Measurements from ENCODE around the gene SSNA1. TPM values are rescaled to one million over a fixed set of nuclear protein-coding genes. Genes with fewer than 3 reads are reported as not detected.

The SSNA1 gene
- total and polyA plus RNA-seq, 9 of the 15 experiments (the other 6 are each of a cell fraction or from before 2014, with no cell fraction given): 1.9 to 130 (median 57.1) TPM

DNA sequence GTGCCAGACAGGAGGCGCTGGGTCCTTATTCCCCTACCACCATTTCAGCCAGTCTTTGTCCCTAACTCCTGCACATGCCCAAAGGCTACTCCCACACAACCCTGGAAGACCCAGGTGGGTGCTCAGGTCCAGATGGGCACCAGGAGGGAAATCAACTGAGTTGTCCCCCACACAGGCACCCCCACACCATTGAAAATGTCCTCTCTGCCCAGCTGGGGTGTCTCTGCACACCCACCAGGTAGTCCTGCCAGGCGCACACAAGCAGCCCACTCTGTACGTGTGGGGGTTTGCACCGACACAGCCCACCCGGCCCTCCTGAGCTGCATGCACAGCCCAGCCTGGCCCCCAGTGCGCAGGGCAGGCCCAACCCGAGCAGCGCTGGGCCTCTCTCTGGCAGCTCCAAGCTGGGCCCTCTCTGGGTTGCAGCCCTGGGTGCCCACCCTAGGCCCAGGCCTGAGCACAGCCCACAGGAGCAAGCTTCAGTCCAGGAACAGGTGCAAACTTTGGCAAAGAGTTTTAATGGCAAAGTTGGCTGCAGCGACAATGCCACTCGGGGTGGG is 31.4 kb downstream of the SSNA1 start:
- Histone ChIP-seq H4K20me1 (replicated peaks; ENCODE audit: control insufficient read depth, insufficient read depth, low read length) (no peaks in the 10 kb centered on the region), H3K27ac (ENCODE audit: extremely low read depth, low read depth, low read length) (0 out of 3 replicates have a peak overlapping the region, but pooled peaks have one; percentile 11), H2AFZ (ENCODE audit: low read depth, low read length) (no peak overlapping the region), H3K9me1 (ENCODE audit: control insufficient read depth, insufficient read depth, low read length) (no peaks in the 10 kb centered on the region), H3K9ac (ENCODE audit: insufficient read depth in 1 of 2, low read depth in 2 of 2, low read length in 2 of 2) (peak overlapping the region in 1 of 2 experiments; percentile 77; a peak in 2 of 4 replicates), H3K79me2 (ENCODE audit: control insufficient read depth, insufficient read depth, low read length) (peaks cover 18% of the 10 kb centered on the region; the same call in 2 of the 3 replicates), H3K4me3 (no peak overlapping the region), H3K9me3 (replicated peaks; ENCODE audit: control insufficient read depth, insufficient read depth, low read depth, low read length) (no peaks in the 10 kb centered on the region), H3K36me3 (ENCODE audit: control insufficient read depth, insufficient read depth, low read length) (peaks cover 22% of the 10 kb centered on the region; the same call in 1 of the 3 replicates), H3K4me1 (replicated peaks in 1 of 2; ENCODE audit: control insufficient read depth in 2 of 2, insufficient read depth in 2 of 2, low read length in 2 of 2) (peaks cover 34 to 89% of the 10 kb centered on the region in 2 experiments), H3K27me3 (ENCODE audit: control insufficient read depth in 2 of 2, insufficient read depth in 2 of 2, low read length in 2 of 2) (no peaks in the 10 kb centered on the region), H3K4me2 (ENCODE audit: insufficient read depth, low read length) (no peak overlapping the region)
- TF ChIP-seq, protein P1, sequence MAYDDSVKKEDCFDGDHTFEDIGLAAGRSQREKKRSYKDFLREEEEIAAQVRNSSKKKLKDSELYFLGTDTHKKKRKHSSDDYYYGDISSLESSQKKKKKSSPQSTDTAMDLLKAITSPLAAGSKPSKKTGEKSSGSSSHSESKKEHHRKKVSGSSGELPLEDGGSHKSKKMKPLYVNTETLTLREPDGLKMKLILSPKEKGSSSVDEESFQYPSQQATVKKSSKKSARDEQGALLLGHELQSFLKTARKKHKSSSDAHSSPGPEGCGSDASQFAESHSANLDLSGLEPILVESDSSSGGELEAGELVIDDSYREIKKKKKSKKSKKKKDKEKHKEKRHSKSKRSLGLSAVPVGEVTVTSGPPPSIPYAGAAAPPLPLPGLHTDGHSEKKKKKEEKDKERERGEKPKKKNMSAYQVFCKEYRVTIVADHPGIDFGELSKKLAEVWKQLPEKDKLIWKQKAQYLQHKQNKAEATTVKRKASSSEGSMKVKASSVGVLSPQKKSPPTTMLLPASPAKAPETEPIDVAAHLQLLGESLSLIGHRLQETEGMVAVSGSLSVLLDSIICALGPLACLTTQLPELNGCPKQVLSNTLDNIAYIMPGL (CRISPR knock-in tag; IDR thresholded peaks at IDR 0.05): peak; percentile 49; the same call in 1 of the 2 replicates
- TF ChIP-seq ZNF124 (CRISPR knock-in tag; IDR thresholded peaks at IDR 0.05) (0 out of 2 replicates have a peak, but pooled peaks have one; percentile 49), ARID2 (IDR thresholded peaks at IDR 0.05) (no peak), RBM22 (IDR thresholded peaks at IDR 0.05; ENCODE audit: low read depth, low read length, poor library complexity, severe bottlenecking) (peak; percentile 6)
- FAIRE-seq (no peak), ATAC-seq (no peak), DNase-seq (ENCODE audit: extremely low read depth in 1 of 4, low spot score in 3 of 4) (no peak)
- WGBS (ENCODE audit: insufficient coverage, low coverage, missing lambda C conversion rate): 99% methylated on average over 7 of the region's 10 CpGs
- ChIA-PET CTCF (ENCODE audit: low intra/inter-chr PET ratio) (no interaction called here), POLR2A (interaction anchor here (1.4 to 2.1 kb wide), 3 partner anchors 21 to 31 kb away, joined by 3 to 5 read pairs (median 5); partner anchors contain the start of genes ANAPC2, SSNA1 and TUBB4B)
- intact Hi-C loops (cut with micrococcal nuclease): loop anchor here (2.0 kb wide), 1 partner anchor 19 kb away; the partner anchor contains the start of gene TPRN
- in situ Hi-C loops (cut with MboI): no loop called here
- no TSS peak for BruUV-seq (replicated peaks)
